ENCODE measurements around the gene CHD3. TPM values are rescaled to one million over a fixed set of nuclear protein-coding genes. Genes with fewer than 3 reads are reported as not detected.

CHD3 gene
- polyA plus RNA-seq, 1 of the 3 experiments (the other 2 are of a cell fraction) = 56.2 TPM

DNA sequence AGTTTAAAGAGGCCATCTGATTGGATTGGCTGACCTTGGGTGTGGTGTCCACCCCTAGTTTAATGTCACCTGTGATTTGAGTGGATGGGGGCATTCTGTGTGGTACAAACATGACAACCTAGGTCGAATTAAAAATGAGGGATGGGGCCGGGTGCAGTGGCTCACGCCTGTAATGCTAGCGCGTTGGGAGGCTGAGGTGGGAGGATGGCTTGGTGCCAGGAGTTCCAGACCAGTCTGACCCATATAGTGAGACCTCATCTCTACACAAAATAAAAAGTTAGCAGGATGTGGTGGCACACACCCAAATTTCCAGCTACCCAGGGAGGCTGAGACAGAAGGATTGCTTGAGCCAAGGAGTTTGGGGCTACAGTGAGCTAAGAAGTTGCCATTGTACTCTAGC is 57.9 kb downstream of the CHD3 start:
- Histone ChIP-seq H3K9me3 (no peaks in the 10 kb centered on the region), H3K4me2 (no peak overlapping the region), H3K9ac (no peak overlapping the region), H3F3A (replicated peaks; ENCODE audit: insufficient read depth) (no peaks in the 10 kb centered on the region), H3K36me3 (replicated peaks in 1 of 2; ENCODE audit: control insufficient read depth in 1 of 2, insufficient read depth in 2 of 2, low read length in 1 of 2) (peaks cover 25 to 62% of the 10 kb centered on the region in 2 experiments), H3K27me3 (ENCODE audit: insufficient read depth) (no peaks in the 10 kb centered on the region), H2AFZ (ENCODE audit: low read depth) (no peak overlapping the region), H3K79me2 (ENCODE audit: insufficient read depth) (no peaks in the 10 kb centered on the region), H3K9me2 (no peaks in the 10 kb centered on the region), H4K20me1 (ENCODE audit: insufficient read depth) (no peaks in the 10 kb centered on the region), H3K27ac (ENCODE audit: low read depth in 2 of 2, low read length in 1 of 2) (no peak overlapping the region), H3K4me1 (ENCODE audit: control insufficient read depth in 1 of 2, insufficient read depth in 2 of 2, low read depth in 1 of 2, low read length in 1 of 2) (no peaks in the 10 kb centered on the region), H3K4me3 (ENCODE audit: low read depth in 2 of 2, low read length in 1 of 2) (no peak overlapping the region)
- TF ChIP-seq EZH2phosphoT487 (IDR thresholded peaks at IDR 0.05; ENCODE audit: borderline replicate concordance, low read depth) (no peak), ELF1 (IDR thresholded peaks at IDR 0.05) (no peak), FOSL2 (IDR thresholded peaks at IDR 0.05; ENCODE audit: borderline replicate concordance, low read depth) (no peak), SMC3 (IDR thresholded peaks at IDR 0.05; ENCODE audit: low read depth, low read length) (no peak), TEAD4 (IDR thresholded peaks at IDR 0.05; ENCODE audit: borderline replicate concordance, insufficient read depth) (no peak), RCOR1 (IDR thresholded peaks at IDR 0.05; ENCODE audit: low read length) (no peak), ZBTB33 (IDR thresholded peaks at IDR 0.05; ENCODE audit: borderline replicate concordance, low read depth) (no peak), MEF2A (IDR thresholded peaks at IDR 0.05; ENCODE audit: borderline replicate concordance, low read depth) (no peak), FOXM1 (IDR thresholded peaks at IDR 0.05; ENCODE audit: low read depth) (no peak)
- WGBS (ENCODE audit: low lambda C conversion rate) = 84% methylated on average over 5 of the region's 5 CpGs
- ChIA-PET POLR2A (no interaction called here), CTCF (interaction anchor here (1.2 to 2.0 kb wide), 2 partner anchors 14 to 43 kb away, joined by 5 read pairs; partner anchors contain the start of genes CNTROB and TRAPPC1)
- DNase-seq = no peak

- no peaks in the 10 kb centered on the region for H4K20me1 ChIP-seq (ENCODE audit: insufficient read depth)
- H3F3A ChIP-seq (replicated peaks; ENCODE audit: insufficient read depth) = no peaks in the 10 kb centered on the region
- WGBS (ENCODE audit: low lambda C conversion rate) = 84% methylated on average over 5 of the region's 5 CpGs
- POLR2A ChIA-PET = no interaction called here
- no peak overlapping the region for H3K4me3 ChIP-seq (ENCODE audit: low read depth in 2 of 2, low read length in 1 of 2)
- no peaks in the 10 kb centered on the region for H3K27me3 ChIP-seq (ENCODE audit: insufficient read depth)
- H3K4me1 ChIP-seq (ENCODE audit: control insufficient read depth in 1 of 2, insufficient read depth in 2 of 2, low read depth in 1 of 2, low read length in 1 of 2) = no peaks in the 10 kb centered on the region
- H3K9me2 ChIP-seq = no peaks in the 10 kb centered on the region
- no peak overlapping the region for H3K27ac ChIP-seq (ENCODE audit: low read depth in 2 of 2, low read length in 1 of 2)
- no peaks in the 10 kb centered on the region for H3K9me3 ChIP-seq
- no peak overlapping the region for H2AFZ ChIP-seq (ENCODE audit: low read depth)
- H3K4me2 ChIP-seq = no peak overlapping the region
- no peak for DNase-seq
- H3K9ac ChIP-seq = no peak overlapping the region
- no peaks in the 10 kb centered on the region for H3K79me2 ChIP-seq (ENCODE audit: insufficient read depth)
- CTCF ChIA-PET = interaction anchor here (0.8 to 2.0 kb wide), 5 partner anchors 15 to 185 kb away, joined by 3 to 5 read pairs (median 4); partner anchors contain the start of genes CNTROB and TRAPPC1
- peaks cover 25 to 62% of the 10 kb centered on the region in 2 experiments for H3K36me3 ChIP-seq (replicated peaks in 1 of 2; ENCODE audit: control insufficient read depth in 1 of 2, insufficient read depth in 2 of 2, low read length in 1 of 2)
- no peak for TF ChIP-seq JUND (IDR thresholded peaks at IDR 0.05)
- TF ChIP-seq ELF1 (IDR thresholded peaks at IDR 0.05) = no peak
- no peak for TF ChIP-seq SIN3A (IDR thresholded peaks at IDR 0.05; ENCODE audit: borderline replicate concordance, low read depth, low read length)
- TF ChIP-seq GABPA (IDR thresholded peaks at IDR 0.05; ENCODE audit: low read depth) = no peak
- no peak for TF ChIP-seq GATA2 (CRISPR knock-in tag; IDR thresholded peaks at IDR 0.05)
- no peak for TF ChIP-seq EP300 (IDR thresholded peaks at IDR 0.05; ENCODE audit: borderline replicate concordance in 1 of 2, low read depth in 1 of 2, low read length in 1 of 2)
- no peak for TF ChIP-seq IRF3 (IDR thresholded peaks at IDR 0.05; ENCODE audit: low read depth, low read length)
- TF ChIP-seq TCF12 (IDR thresholded peaks at IDR 0.05) = no peak
- TF ChIP-seq USF2 (IDR thresholded peaks at IDR 0.05; ENCODE audit: borderline replicate concordance, low read depth, low read length) = no peak
- TF ChIP-seq, protein P1, sequence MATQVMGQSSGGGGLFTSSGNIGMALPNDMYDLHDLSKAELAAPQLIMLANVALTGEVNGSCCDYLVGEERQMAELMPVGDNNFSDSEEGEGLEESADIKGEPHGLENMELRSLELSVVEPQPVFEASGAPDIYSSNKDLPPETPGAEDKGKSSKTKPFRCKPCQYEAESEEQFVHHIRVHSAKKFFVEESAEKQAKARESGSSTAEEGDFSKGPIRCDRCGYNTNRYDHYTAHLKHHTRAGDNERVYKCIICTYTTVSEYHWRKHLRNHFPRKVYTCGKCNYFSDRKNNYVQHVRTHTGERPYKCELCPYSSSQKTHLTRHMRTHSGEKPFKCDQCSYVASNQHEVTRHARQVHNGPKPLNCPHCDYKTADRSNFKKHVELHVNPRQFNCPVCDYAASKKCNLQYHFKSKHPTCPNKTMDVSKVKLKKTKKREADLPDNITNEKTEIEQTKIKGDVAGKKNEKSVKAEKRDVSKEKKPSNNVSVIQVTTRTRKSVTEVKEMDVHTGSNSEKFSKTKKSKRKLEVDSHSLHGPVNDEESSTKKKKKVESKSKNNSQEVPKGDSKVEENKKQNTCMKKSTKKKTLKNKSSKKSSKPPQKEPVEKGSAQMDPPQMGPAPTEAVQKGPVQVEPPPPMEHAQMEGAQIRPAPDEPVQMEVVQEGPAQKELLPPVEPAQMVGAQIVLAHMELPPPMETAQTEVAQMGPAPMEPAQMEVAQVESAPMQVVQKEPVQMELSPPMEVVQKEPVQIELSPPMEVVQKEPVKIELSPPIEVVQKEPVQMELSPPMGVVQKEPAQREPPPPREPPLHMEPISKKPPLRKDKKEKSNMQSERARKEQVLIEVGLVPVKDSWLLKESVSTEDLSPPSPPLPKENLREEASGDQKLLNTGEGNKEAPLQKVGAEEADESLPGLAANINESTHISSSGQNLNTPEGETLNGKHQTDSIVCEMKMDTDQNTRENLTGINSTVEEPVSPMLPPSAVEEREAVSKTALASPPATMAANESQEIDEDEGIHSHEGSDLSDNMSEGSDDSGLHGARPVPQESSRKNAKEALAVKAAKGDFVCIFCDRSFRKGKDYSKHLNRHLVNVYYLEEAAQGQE (IDR thresholded peaks at IDR 0.05; ENCODE audit: low read depth, low read length) = no peak
- no peak for TF ChIP-seq TAF1 (IDR thresholded peaks at IDR 0.05; ENCODE audit: borderline replicate concordance, low read depth, low read length)
- no peak for TF ChIP-seq PBX3 (IDR thresholded peaks at IDR 0.05)
- no peak for TF ChIP-seq FOXJ3 (CRISPR knock-in tag; IDR thresholded peaks at IDR 0.05)
Observed at GRCh38 chr17:7947651-7948050, 59.1 kb downstream of the CHD3 start.

All from SK-N-SH (cell line).